Measurements from ENCODE around the gene SLC25A22. TPM values are rescaled to one million over a fixed set of nuclear protein-coding genes. Genes with fewer than 3 reads are reported as not detected.

The SLC25A22 gene
- total and polyA plus RNA-seq, 10 donors = 6.3 to 23.2 (median 14.1) TPM

DNA sequence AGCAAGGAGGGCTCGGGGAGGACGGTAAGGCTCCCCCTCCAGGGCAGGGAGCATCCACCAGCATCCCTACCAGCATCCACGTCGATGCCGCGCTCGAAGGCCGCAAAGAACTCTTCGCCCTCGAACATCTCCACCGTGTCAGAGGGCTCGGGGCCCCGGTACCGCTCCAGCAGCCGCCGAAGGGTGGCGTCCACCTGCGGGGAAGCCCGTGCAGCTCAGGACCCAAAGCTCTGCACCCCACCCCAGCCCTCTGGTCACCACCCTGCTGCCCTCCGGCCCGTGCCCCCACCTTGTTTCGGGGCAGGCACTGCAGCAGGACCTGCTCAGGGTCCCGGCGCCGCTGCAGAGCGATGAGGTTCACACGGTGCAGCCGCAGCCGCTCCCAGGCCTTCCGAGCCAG is 2.4 kb upstream of the SLC25A22 start:
- peaks cover 0 to 42% (median 14%) of the 10 kb centered on the region in 6 donors for H3K36me3 ChIP-seq
- no peaks in the 10 kb centered on the region for H3K9me3 ChIP-seq
- H3K27ac ChIP-seq = no peak overlapping the region
- intact Hi-C loops (cut with DNase I; ENCODE audit: low total_unique reads) = no loop called here
- H3K4me1 ChIP-seq = peaks cover 25 to 76% (median 55%) of the 10 kb centered on the region in 6 donors
- no peaks in the 10 kb centered on the region for H3K27me3 ChIP-seq (replicated peaks in 1 of 7)
- TF ChIP-seq, protein P1, sequence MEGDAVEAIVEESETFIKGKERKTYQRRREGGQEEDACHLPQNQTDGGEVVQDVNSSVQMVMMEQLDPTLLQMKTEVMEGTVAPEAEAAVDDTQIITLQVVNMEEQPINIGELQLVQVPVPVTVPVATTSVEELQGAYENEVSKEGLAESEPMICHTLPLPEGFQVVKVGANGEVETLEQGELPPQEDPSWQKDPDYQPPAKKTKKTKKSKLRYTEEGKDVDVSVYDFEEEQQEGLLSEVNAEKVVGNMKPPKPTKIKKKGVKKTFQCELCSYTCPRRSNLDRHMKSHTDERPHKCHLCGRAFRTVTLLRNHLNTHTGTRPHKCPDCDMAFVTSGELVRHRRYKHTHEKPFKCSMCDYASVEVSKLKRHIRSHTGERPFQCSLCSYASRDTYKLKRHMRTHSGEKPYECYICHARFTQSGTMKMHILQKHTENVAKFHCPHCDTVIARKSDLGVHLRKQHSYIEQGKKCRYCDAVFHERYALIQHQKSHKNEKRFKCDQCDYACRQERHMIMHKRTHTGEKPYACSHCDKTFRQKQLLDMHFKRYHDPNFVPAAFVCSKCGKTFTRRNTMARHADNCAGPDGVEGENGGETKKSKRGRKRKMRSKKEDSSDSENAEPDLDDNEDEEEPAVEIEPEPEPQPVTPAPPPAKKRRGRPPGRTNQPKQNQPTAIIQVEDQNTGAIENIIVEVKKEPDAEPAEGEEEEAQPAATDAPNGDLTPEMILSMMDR (IDR thresholded peaks at IDR 0.05 in 8 of 11, conservative IDR thresholded peaks at IDR 0.05 in 3 of 11) = no peak
- no peak for TF ChIP-seq POLR2A (IDR thresholded peaks at IDR 0.05)
- TF ChIP-seq POLR2AphosphoS5 (IDR thresholded peaks at IDR 0.05) = no peak
- 93 to 97% (median 95%) methylated on average over 8 to 30 of the region's 30 CpGs for WGBS, 5 donors
- no peak overlapping the region for H3K4me3 ChIP-seq
- no peak for DNase-seq

DNA sequence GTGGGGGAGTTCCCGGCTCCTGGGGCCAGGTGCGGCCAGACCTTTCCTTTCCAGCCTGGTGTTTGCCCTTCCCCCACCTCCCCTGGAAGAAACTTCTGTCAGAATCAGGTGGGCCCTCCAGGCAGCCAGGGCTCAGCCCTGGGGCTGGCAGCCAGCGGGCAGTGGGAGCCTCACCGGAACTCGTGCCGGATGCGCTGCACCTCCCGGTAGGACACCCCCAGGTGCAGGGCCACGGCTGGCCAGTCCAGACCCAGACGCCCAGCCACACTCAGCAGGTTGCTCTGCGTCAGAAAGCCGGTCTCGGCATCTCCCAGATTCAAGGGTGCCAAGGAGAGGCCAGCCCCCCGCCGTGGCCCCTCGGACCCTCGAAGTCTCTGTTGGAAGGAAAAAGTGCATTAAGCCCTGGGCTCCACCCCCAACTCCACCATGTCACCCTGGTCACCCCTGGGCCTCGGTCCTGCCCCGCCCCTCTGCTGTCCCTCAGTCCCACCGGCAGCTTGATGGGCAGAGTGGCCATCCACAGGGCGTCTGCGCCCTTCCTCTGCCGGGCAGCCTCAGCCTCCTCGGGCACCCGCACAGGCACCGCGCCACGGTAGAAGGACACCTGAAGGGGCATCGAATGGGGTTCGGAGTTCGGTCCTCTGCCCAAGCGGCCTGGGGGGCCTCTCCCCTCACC is 1.7 kb upstream of the SLC25A22 start:
- WGBS, 5 donors = 92 to 97% (median 94%) methylated on average over 28 to 32 of the region's 32 CpGs
- Histone ChIP-seq H3K4me1 (peaks cover 27 to 76% (median 55%) of the 10 kb centered on the region in 6 donors), H3K36me3 (peaks cover 0 to 44% (median 14%) of the 10 kb centered on the region in 6 donors), H3K9me3 (no peaks in the 10 kb centered on the region), H3K27me3 (replicated peaks in 1 of 7) (no peaks in the 10 kb centered on the region), H3K4me3 (no peak overlapping the region), H3K27ac (no peak overlapping the region)
- TF ChIP-seq POLR2AphosphoS5 (IDR thresholded peaks at IDR 0.05) (peak in 1 of 3 donors; percentile 8), POLR2A (IDR thresholded peaks at IDR 0.05) (no peak)
- TF ChIP-seq, protein P1 (IDR thresholded peaks at IDR 0.05 in 8 of 11, conservative IDR thresholded peaks at IDR 0.05 in 3 of 11) = no peak
- intact Hi-C loops (cut with DNase I; ENCODE audit: low total_unique reads) = no loop called here
- no peak for DNase-seq

DNA sequence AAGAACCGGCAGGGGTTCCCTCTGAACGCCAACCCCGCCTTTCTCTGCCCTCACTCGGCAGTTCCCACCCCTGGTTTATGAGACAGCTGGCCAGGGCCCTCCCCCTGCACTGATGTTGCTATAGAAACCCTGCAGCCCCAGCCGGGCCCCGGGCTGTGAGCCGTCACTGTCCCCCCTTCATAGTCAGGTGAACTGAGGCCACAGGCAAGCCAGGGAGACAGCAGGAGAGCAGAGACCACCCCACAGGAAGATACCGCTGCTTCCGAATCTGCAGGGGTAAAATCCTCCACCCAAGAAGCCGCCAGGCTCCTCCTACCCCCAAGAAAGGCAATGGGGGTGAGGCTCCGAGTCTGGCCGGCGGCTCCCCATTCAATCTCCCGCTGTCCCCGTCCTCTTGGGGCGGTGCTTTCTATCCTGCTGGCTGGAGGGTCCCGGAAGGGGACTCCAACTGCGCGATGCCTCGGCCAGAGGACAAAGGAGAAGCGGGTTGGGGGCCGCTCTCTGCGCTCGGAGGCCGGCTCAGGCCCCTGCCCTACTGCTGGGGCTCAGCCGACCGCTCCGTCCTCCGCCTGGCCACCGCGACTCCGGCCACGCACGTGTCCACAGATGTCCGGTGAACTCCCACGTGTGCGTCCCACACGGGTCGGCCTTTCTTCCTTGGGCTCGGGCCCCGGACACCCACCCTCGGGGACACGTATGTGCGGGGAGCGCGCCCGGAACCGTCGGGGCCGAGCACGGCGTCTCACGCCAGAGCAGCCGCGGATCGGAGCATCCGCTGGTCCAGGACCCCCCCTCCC is 587 bp downstream of the SLC25A22 start:
- H3K4me3 ChIP-seq = peak overlapping the region; percentile 44 to 96 (median 92)
- no peaks in the 10 kb centered on the region for H3K27me3 ChIP-seq (replicated peaks in 1 of 7)
- peak overlapping the region; percentile 78 to 96 (median 89) for H3K27ac ChIP-seq
- peaks cover 15 to 58% (median 44%) of the 10 kb centered on the region in 6 donors for H3K4me1 ChIP-seq
- peak; percentile 95 for DNase-seq
- 0 to 1% (median 0%) methylated on average over 29 to 57 of the region's 57 CpGs; no CpG with 5 or more reads in 1 of the 5 donors for whole genome bisulfite sequencing, 5 donors
- peak in 1 of 3 donors; percentile 13 for TF ChIP-seq POLR2A (IDR thresholded peaks at IDR 0.05)
- TF ChIP-seq, protein P1 (IDR thresholded peaks at IDR 0.05 in 8 of 11, conservative IDR thresholded peaks at IDR 0.05 in 3 of 11) = no peak
- peak; percentile 51 to 83 (median 69) for TF ChIP-seq POLR2AphosphoS5 (IDR thresholded peaks at IDR 0.05)
- peaks cover 0 to 59% (median 19%) of the 10 kb centered on the region in 6 donors for H3K36me3 ChIP-seq
- intact Hi-C loops (cut with DNase I; ENCODE audit: low total_unique reads) = no loop called here
- H3K9me3 ChIP-seq = no peaks in the 10 kb centered on the region

Measured in spleen (tissue), 11 donors.